ENCODE measurements around the gene CCL22.
"Not testable (repeated sequence)": the region's sequence is repeated elsewhere in the genome, so short reads cannot be mapped to it uniquely, and the experiment has no call there.

The CCL22 gene

GRCh38 chr16:57394444-57394843 is 35.9 kb downstream of the CCL22 start:
- DNase-seq (ENCODE audit: low read depth, low spot score), result no peak
- no CpG with 5 or more reads among the region's 7 CpGs for whole genome bisulfite sequencing (ENCODE audit: insufficient coverage, insufficient read length)
- Histone ChIP-seq H3K27ac (ENCODE audit: low read length) (no peak overlapping the region), H3K4me3 (ENCODE audit: low read length) (no peak overlapping the region), H3K27me3 (ENCODE audit: control insufficient read depth, insufficient read depth, low read length) (no peaks in the 10 kb centered on the region), H3K9me3 (ENCODE audit: control insufficient read depth, insufficient read depth, low read length) (no peaks in the 10 kb centered on the region), H3K36me3 (ENCODE audit: control insufficient read depth, insufficient read depth, low read length) (no peaks in the 10 kb centered on the region), H3K4me1 (ENCODE audit: control insufficient read depth, insufficient read depth, low read length) (no peaks in the 10 kb centered on the region)

- no peaks in the 10 kb centered on the region for H3K4me1 ChIP-seq (ENCODE audit: control insufficient read depth, insufficient read depth, low read length)
- no peaks in the 10 kb centered on the region for H3K9me3 ChIP-seq (ENCODE audit: control insufficient read depth, insufficient read depth, low read length)
- H3K27me3 ChIP-seq (ENCODE audit: control insufficient read depth, insufficient read depth, low read length), result no peaks in the 10 kb centered on the region
- H3K4me3 ChIP-seq (ENCODE audit: low read length), result no peak overlapping the region
- H3K36me3 ChIP-seq (ENCODE audit: control insufficient read depth, insufficient read depth, low read length), result no peaks in the 10 kb centered on the region
- H3K27ac ChIP-seq (ENCODE audit: low read length), result no peak overlapping the region
- WGBS (ENCODE audit: insufficient coverage, insufficient read length), result no CpG with 5 or more reads among the region's 5 CpGs
- no peak for DNase-seq (ENCODE audit: low read depth, low spot score)
These were observed 36.4 kb downstream of the CCL22 start for GRCh38 chr16:57395026-57395425.

- Histone ChIP-seq H3K27ac (ENCODE audit: low read length) (no peak overlapping the region), H3K9me3 (ENCODE audit: control insufficient read depth, insufficient read depth, low read length) (no peaks in the 10 kb centered on the region), H3K4me3 (ENCODE audit: low read length) (no peak overlapping the region), H3K27me3 (ENCODE audit: control insufficient read depth, insufficient read depth, low read length) (no peaks in the 10 kb centered on the region), H3K4me1 (ENCODE audit: control insufficient read depth, insufficient read depth, low read length) (no peaks in the 10 kb centered on the region), H3K36me3 (ENCODE audit: control insufficient read depth, insufficient read depth, low read length) (no peaks in the 10 kb centered on the region)
- no CpG with 5 or more reads among the region's 4 CpGs for WGBS (ENCODE audit: insufficient coverage, insufficient read length)
- DNase-seq (ENCODE audit: low read depth, low spot score), result no peak
These were observed 38.2 kb downstream of the CCL22 start for GRCh38 chr16:57396786-57397185.

- H3K36me3 ChIP-seq (ENCODE audit: control insufficient read depth, insufficient read depth, low read length); H3K4me1 ChIP-seq (ENCODE audit: control insufficient read depth, insufficient read depth, low read length); H3K4me3 ChIP-seq (ENCODE audit: low read length); H3K9me3 ChIP-seq (ENCODE audit: control insufficient read depth, insufficient read depth, low read length); DNase-seq (ENCODE audit: low read depth, low spot score); H3K27me3 ChIP-seq (ENCODE audit: control insufficient read depth, insufficient read depth, low read length); H3K27ac ChIP-seq (ENCODE audit: low read length): not testable (repeated sequence)
- no CpG with 5 or more reads among the region's 4 CpGs for WGBS (ENCODE audit: insufficient coverage, insufficient read length)
These were observed 38.9 kb downstream of the CCL22 start for GRCh38 chr16:57397493-57397892.

- H3K27ac ChIP-seq (ENCODE audit: low read length), result no peak overlapping the region
- H3K9me3 ChIP-seq (ENCODE audit: control insufficient read depth, insufficient read depth, low read length), result no peaks in the 10 kb centered on the region
- H3K4me3 ChIP-seq (ENCODE audit: low read length), result no peak overlapping the region
- DNase-seq (ENCODE audit: low read depth, low spot score), result no peak
- H3K36me3 ChIP-seq (ENCODE audit: control insufficient read depth, insufficient read depth, low read length), result no peaks in the 10 kb centered on the region; the same call in 1 of the 2 replicates
- H3K4me1 ChIP-seq (ENCODE audit: control insufficient read depth, insufficient read depth, low read length), result no peaks in the 10 kb centered on the region
- no peaks in the 10 kb centered on the region for H3K27me3 ChIP-seq (ENCODE audit: control insufficient read depth, insufficient read depth, low read length)
- no CpG with 5 or more reads among the region's 7 CpGs for WGBS (ENCODE audit: insufficient coverage, insufficient read length)
These were observed 43.5 kb downstream of the CCL22 start for GRCh38 chr16:57401943-57402640.

GRCh38 chr16:57403965-57404817 is 45.6 kb downstream of the CCL22 start, which contains the start of gene CCL17:
Gene CCL17 (plus strand): TSS chr16:57404767. CDS start chr16:57413933, 9,166 bp downstream.
- Histone ChIP-seq H3K27me3 (ENCODE audit: control insufficient read depth, insufficient read depth, low read length) (no peaks in the 10 kb centered on the region), H3K4me3 (ENCODE audit: low read length) (no peak within 1 kb of the TSS), H3K9me3 (ENCODE audit: control insufficient read depth, insufficient read depth, low read length) (no peaks in the 10 kb centered on the region), H3K27ac (ENCODE audit: low read length) (no peak within 1 kb of the TSS), H3K36me3 (ENCODE audit: control insufficient read depth, insufficient read depth, low read length) (no peaks in the 10 kb centered on the region; the same call in 1 of the 2 replicates), H3K4me1 (ENCODE audit: control insufficient read depth, insufficient read depth, low read length) (no peaks in the 10 kb centered on the region)
- no CpG with 5 or more reads among the region's 17 CpGs for WGBS (ENCODE audit: insufficient coverage, insufficient read length)
- no peak for DNase-seq (ENCODE audit: low read depth, low spot score)

GRCh38 chr16:57405097-57405496 is 46.5 kb downstream of the CCL22 start:
- Histone ChIP-seq H3K36me3 (ENCODE audit: control insufficient read depth, insufficient read depth, low read length) (no peaks in the 10 kb centered on the region; the same call in 1 of the 2 replicates), H3K27ac (ENCODE audit: low read length) (no peak overlapping the region), H3K4me3 (ENCODE audit: low read length) (no peak overlapping the region), H3K9me3 (ENCODE audit: control insufficient read depth, insufficient read depth, low read length) (no peaks in the 10 kb centered on the region), H3K27me3 (ENCODE audit: control insufficient read depth, insufficient read depth, low read length) (no peaks in the 10 kb centered on the region), H3K4me1 (ENCODE audit: control insufficient read depth, insufficient read depth, low read length) (0 out of 2 replicates have a peak, but pooled peaks cover 1% of the 10 kb centered on the region)
- DNase-seq (ENCODE audit: low read depth, low spot score), result no peak
- whole genome bisulfite sequencing (ENCODE audit: insufficient coverage, insufficient read length), result no CpG with 5 or more reads among the region's 3 CpGs

GRCh38 chr16:57406881-57407280 is 48.3 kb downstream of the CCL22 start:
- Histone ChIP-seq H3K9me3 (ENCODE audit: control insufficient read depth, insufficient read depth, low read length) (no peaks in the 10 kb centered on the region), H3K4me1 (ENCODE audit: control insufficient read depth, insufficient read depth, low read length) (peaks cover 2% of the 10 kb centered on the region; the same call in 1 of the 2 replicates), H3K27ac (ENCODE audit: low read length) (no peak overlapping the region), H3K27me3 (ENCODE audit: control insufficient read depth, insufficient read depth, low read length) (no peaks in the 10 kb centered on the region), H3K36me3 (ENCODE audit: control insufficient read depth, insufficient read depth, low read length) (no peaks in the 10 kb centered on the region; the same call in 1 of the 2 replicates), H3K4me3 (ENCODE audit: low read length) (no peak overlapping the region)
- no CpG with 5 or more reads among the region's 2 CpGs for WGBS (ENCODE audit: insufficient coverage, insufficient read length)
- DNase-seq (ENCODE audit: low read depth, low spot score), result no peak

- no peaks in the 10 kb centered on the region for H3K27me3 ChIP-seq (ENCODE audit: control insufficient read depth, insufficient read depth, low read length)
- WGBS (ENCODE audit: insufficient coverage, insufficient read length), result over 99% methylated on average over 5 of the region's 5 CpGs
- H3K27ac ChIP-seq (ENCODE audit: low read length), result no peak overlapping the region
- no peaks in the 10 kb centered on the region; the same call in 1 of the 2 replicates for H3K36me3 ChIP-seq (ENCODE audit: control insufficient read depth, insufficient read depth, low read length)
- DNase-seq (ENCODE audit: low read depth, low spot score), result no peak
- H3K9me3 ChIP-seq (ENCODE audit: control insufficient read depth, insufficient read depth, low read length), result no peaks in the 10 kb centered on the region
- peaks cover 2% of the 10 kb centered on the region; the same call in 1 of the 2 replicates for H3K4me1 ChIP-seq (ENCODE audit: control insufficient read depth, insufficient read depth, low read length)
- H3K4me3 ChIP-seq (ENCODE audit: low read length), result no peak overlapping the region
These were observed 49.2 kb downstream of the CCL22 start for GRCh38 chr16:57407521-57408353.

- Histone ChIP-seq H3K27me3 (ENCODE audit: control insufficient read depth, insufficient read depth, low read length) (no peaks in the 10 kb centered on the region), H3K4me3 (ENCODE audit: low read length) (no peak overlapping the region), H3K36me3 (ENCODE audit: control insufficient read depth, insufficient read depth, low read length) (no peaks in the 10 kb centered on the region; the same call in 1 of the 2 replicates), H3K4me1 (ENCODE audit: control insufficient read depth, insufficient read depth, low read length) (peaks cover 2% of the 10 kb centered on the region; the same call in 1 of the 2 replicates), H3K9me3 (ENCODE audit: control insufficient read depth, insufficient read depth, low read length) (no peaks in the 10 kb centered on the region), H3K27ac (ENCODE audit: low read length) (no peak overlapping the region)
- no peak for DNase-seq (ENCODE audit: low read depth, low spot score)
- WGBS (ENCODE audit: insufficient coverage, insufficient read length), result no CpG with 5 or more reads among the region's 5 CpGs
These were observed 50.5 kb downstream of the CCL22 start for GRCh38 chr16:57409065-57409464.

Measured in iPS DF 6.9 (cell line).